Measurements from ENCODE around the gene RPL23. TPM values are rescaled to one million over a fixed set of nuclear protein-coding genes. Genes with fewer than 3 reads are reported as not detected.

The RPL23 gene
- total RNA-seq, 1 experiment from 2014 or later = 3,829 TPM

- TF ChIP-seq CTCF (IDR thresholded peaks at IDR 0.05; ENCODE audit: unreplicated experiment) = no peak
- no peaks in the 10 kb centered on the region for H3K27me3 Mint-ChIP-seq (ENCODE audit: unreplicated experiment)
- DNase-seq = peak; percentile 93
- H3K4me1 Mint-ChIP-seq (ENCODE audit: low read depth, unreplicated experiment) = peaks cover 93% of the 10 kb centered on the region
- no peaks in the 10 kb centered on the region for H3K9me3 Mint-ChIP-seq (ENCODE audit: low read depth, unreplicated experiment)
- intact Hi-C loops (cut with micrococcal nuclease; ENCODE audit: unreplicated experiment) = no loop called here
- CTCF ChIA-PET = interaction anchor here (0.6 to 4.1 kb wide), 4 partner anchors 11 to 284 kb away, joined by 6 to 38 read pairs (median 8); partner anchors contain the start of gene LASP1
- H3K36me3 Mint-ChIP-seq (ENCODE audit: insufficient read depth, unreplicated experiment) = peaks cover 92% of the 10 kb centered on the region
- H3K4me3 Mint-ChIP-seq (ENCODE audit: low read depth, unreplicated experiment) = peak overlapping the region; percentile 63
- BruUV-seq (replicated peaks) = no TSS peak
- peak overlapping the region; percentile 82 for H3K27ac Mint-ChIP-seq (ENCODE audit: unreplicated experiment)
These were observed 26.6 kb upstream of the RPL23 start for GRCh38 chr17:38879878-38880665.

GRCh38 chr17:38877130-38877851 lies 23.8 kb upstream of the RPL23 start:
- intact Hi-C loops (cut with micrococcal nuclease; ENCODE audit: unreplicated experiment) = no loop called here
- peak overlapping the region; percentile 1 for H3K4me3 Mint-ChIP-seq (ENCODE audit: low read depth, unreplicated experiment)
- CTCF ChIA-PET = interaction anchor here (0.5 to 1.4 kb wide), 5 partner anchors 9 to 276 kb away, joined by 3 to 12 read pairs (median 3); no protein-coding TSS in a partner anchor
- peaks cover 99% of the 10 kb centered on the region for H3K4me1 Mint-ChIP-seq (ENCODE audit: low read depth, unreplicated experiment)
- no peaks in the 10 kb centered on the region for H3K27me3 Mint-ChIP-seq (ENCODE audit: unreplicated experiment)
- TF ChIP-seq CTCF (IDR thresholded peaks at IDR 0.05; ENCODE audit: unreplicated experiment) = no peak
- peaks cover 92% of the 10 kb centered on the region for H3K36me3 Mint-ChIP-seq (ENCODE audit: insufficient read depth, unreplicated experiment)
- peak; percentile 26 for DNase-seq
- H3K27ac Mint-ChIP-seq (ENCODE audit: unreplicated experiment) = peak overlapping the region; percentile 32
- H3K9me3 Mint-ChIP-seq (ENCODE audit: low read depth, unreplicated experiment) = no peaks in the 10 kb centered on the region
- BruUV-seq (replicated peaks) = no TSS peak

- intact Hi-C loops (cut with micrococcal nuclease; ENCODE audit: unreplicated experiment) = no loop called here
- DNase-seq = no peak
- Mint-ChIP-seq H3K27me3 (ENCODE audit: unreplicated experiment) (no peaks in the 10 kb centered on the region), H3K9me3 (ENCODE audit: low read depth, unreplicated experiment) (no peaks in the 10 kb centered on the region), H3K4me1 (ENCODE audit: low read depth, unreplicated experiment) (peaks cover 94% of the 10 kb centered on the region), H3K36me3 (ENCODE audit: insufficient read depth, unreplicated experiment) (peaks cover 92% of the 10 kb centered on the region), H3K4me3 (ENCODE audit: low read depth, unreplicated experiment) (peak overlapping the region; percentile 95), H3K27ac (ENCODE audit: unreplicated experiment) (peak overlapping the region; percentile 12)
- no peak for TF ChIP-seq CTCF (IDR thresholded peaks at IDR 0.05; ENCODE audit: unreplicated experiment)
- BruUV-seq (replicated peaks) = no TSS peak
- CTCF ChIA-PET = interaction anchor here (0.8 kb wide), 1 partner anchor 36 kb away, joined by 3 read pairs; no protein-coding TSS in a partner anchor
These were observed 22.1 kb upstream of the RPL23 start for GRCh38 chr17:38875477-38876075.

All from Calu3 (cell line).